Lower lobe of right lung (tissue), 2 donors: Measurements from ENCODE around the gene TMEM120B. TPM values are rescaled to one million over a fixed set of nuclear protein-coding genes. Genes with fewer than 3 reads are reported as not detected.

Experiments
- ATAC-seq, 2 donors: fragments of 200-7000 bp; cut with Tn5 transposase; one replicate each; pipeline ENCODE4 v1.9.1; 2020 to 2022; ENCODE audit warnings: mild to moderate bottlenecking in 2 of 2, moderate library complexity in 2 of 2
- DNase-seq: peaks from one replicate; pipeline ENCODE4 v3.0.0-alpha.2; 2020
- H3K27ac ChIP-seq: fragments of 200-600 bp; one replicate; pipeline ENCODE4 v1.8.0; 2022
- H3K27me3 ChIP-seq: fragments of 200-600 bp; one replicate; pipeline ENCODE4 v1.8.0; 2022; ENCODE audit warnings: low read depth
- H3K36me3 ChIP-seq: fragments of 200-600 bp; one replicate; pipeline ENCODE4 v1.8.0; 2022; ENCODE audit warnings: mild to moderate bottlenecking
- H3K4me1 ChIP-seq: fragments of 200-600 bp; one replicate; pipeline ENCODE4 v1.8.0; 2022
- H3K4me3 ChIP-seq: fragments of 200-600 bp; one replicate; pipeline ENCODE4 v1.8.0; 2022; ENCODE audit warnings: mild to moderate bottlenecking
- H3K9me3 ChIP-seq: fragments of 200-600 bp; one replicate; pipeline ENCODE4 v1.8.0; 2022
- intact Hi-C: fragments of 100-400 bp; cut with DNase I; formaldehyde crosslinking; loops from one replicate; pipeline ENCODE4 v1.11.0; 2022
- total RNA-seq: library from RNA; stranded (reverse); fragmentation: NEBNext Ultra II Directional; extraction: Animal tissue kit (Norgen Biotek cat#: 25700); gene quantifications from one replicate; pipeline ENCODE4 v1.2.1, GENCODE V29; 2021
- TF ChIP-seq, protein P1 (sequence below): fragments of 200-600 bp; IDR thresholded peaks from one replicate; pipeline ENCODE4 v1.8.0; 2022; ENCODE audit warnings: antibody characterized with exemption, mild to moderate bottlenecking
- donor health status: DM: no; HTN: yes; CAD: no; lungs with severe emphysema.

Gene TMEM120B
- total RNA-seq, 1 donor from 2014 or later = 13.4 TPM

DNA sequence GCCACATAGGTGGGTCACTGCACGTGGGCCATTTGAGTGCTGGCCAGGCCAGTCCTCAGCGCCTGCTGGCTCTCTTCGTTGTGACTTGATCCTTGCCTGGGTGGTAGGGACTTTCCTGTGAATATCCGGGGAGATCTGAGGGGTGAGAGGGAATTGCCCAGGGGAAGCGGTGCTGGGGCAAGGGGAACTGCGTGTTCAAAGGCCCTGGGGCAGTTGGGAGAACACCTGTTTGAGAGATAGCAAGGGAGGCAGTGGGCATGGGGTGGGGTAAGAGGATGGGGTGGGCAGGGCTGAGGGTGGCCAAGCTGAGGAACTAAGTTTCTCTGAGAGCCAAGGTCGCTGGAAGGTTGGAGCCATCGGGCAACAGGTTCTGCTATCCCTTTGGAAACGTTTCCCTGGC lies 116.3 kb downstream of the TMEM120B start:
- Histone ChIP-seq H3K4me3 (no peak overlapping the region), H3K27me3 (no peaks in the 10 kb centered on the region), H3K4me1 (no peaks in the 10 kb centered on the region), H3K9me3 (no peaks in the 10 kb centered on the region), H3K27ac (no peak overlapping the region), H3K36me3 (peaks cover 73% of the 10 kb centered on the region)
- no peak for ATAC-seq
- intact Hi-C loops = no loop called here
- DNase-seq = no peak
- TF ChIP-seq, protein P1, sequence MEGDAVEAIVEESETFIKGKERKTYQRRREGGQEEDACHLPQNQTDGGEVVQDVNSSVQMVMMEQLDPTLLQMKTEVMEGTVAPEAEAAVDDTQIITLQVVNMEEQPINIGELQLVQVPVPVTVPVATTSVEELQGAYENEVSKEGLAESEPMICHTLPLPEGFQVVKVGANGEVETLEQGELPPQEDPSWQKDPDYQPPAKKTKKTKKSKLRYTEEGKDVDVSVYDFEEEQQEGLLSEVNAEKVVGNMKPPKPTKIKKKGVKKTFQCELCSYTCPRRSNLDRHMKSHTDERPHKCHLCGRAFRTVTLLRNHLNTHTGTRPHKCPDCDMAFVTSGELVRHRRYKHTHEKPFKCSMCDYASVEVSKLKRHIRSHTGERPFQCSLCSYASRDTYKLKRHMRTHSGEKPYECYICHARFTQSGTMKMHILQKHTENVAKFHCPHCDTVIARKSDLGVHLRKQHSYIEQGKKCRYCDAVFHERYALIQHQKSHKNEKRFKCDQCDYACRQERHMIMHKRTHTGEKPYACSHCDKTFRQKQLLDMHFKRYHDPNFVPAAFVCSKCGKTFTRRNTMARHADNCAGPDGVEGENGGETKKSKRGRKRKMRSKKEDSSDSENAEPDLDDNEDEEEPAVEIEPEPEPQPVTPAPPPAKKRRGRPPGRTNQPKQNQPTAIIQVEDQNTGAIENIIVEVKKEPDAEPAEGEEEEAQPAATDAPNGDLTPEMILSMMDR = no peak

- no peak for ATAC-seq
Observed at GRCh38 chr12:121829250-121829918, 116.8 kb downstream of the TMEM120B start.

GRCh38 chr12:121830134-121830533 lies 117.6 kb downstream of the TMEM120B start:
- ATAC-seq (no peak), DNase-seq (no peak)
- no peak overlapping the region for H3K4me3 ChIP-seq
- no peaks in the 10 kb centered on the region for H3K4me1 ChIP-seq
- no peaks in the 10 kb centered on the region for H3K27me3 ChIP-seq
- intact Hi-C loops = no loop called here
- TF ChIP-seq, protein P1 = no peak
- H3K27ac ChIP-seq = no peak overlapping the region
- peaks cover 65% of the 10 kb centered on the region for H3K36me3 ChIP-seq
- no peaks in the 10 kb centered on the region for H3K9me3 ChIP-seq

More at GRCh38 chr12:121829250-121829918, 116.8 kb downstream of the TMEM120B start:
- Histone ChIP-seq H3K9me3 (no peaks in the 10 kb centered on the region), H3K36me3 (peaks cover 67% of the 10 kb centered on the region), H3K27ac (no peak overlapping the region), H3K27me3 (no peaks in the 10 kb centered on the region), H3K4me3 (no peak overlapping the region), H3K4me1 (no peaks in the 10 kb centered on the region)
- intact Hi-C loops = no loop called here
- no peak for DNase-seq
- TF ChIP-seq, protein P1 = no peak

DNA sequence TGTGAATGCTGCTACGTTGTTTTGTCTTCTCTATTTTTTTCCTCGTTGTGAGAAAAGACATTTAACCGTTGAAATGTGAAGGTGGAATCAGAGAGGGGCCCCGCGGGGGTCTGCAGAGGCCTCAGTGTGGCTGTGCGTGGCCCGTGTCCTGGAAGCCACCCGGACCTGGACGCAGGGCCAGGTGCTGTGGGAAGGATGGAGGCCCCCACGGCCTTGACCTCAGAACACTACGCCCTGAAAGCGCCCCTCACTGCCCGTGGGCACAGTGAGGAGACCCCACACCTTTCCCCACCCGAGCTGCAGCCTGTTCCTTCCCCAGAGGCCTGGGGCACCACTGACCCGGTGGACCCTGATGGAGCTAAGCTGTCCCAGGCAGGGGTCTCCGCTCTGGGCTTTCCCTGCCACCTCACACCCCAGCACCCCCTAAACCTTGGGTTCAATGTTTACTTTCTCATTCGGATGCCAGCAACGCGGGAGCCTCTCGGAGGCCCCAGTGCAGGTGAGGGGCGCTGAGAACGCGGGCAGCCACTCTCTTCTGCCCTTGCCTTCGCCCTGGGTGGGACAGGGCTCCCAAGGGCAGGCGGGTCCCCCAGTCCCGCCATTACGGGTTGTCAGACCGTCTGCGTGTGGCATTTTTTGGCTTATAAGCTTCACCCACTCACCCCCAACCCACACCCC lies 118.2 kb downstream of the TMEM120B start:
- H3K36me3 ChIP-seq = peaks cover 64% of the 10 kb centered on the region
- TF ChIP-seq, protein P1 = no peak
- H3K9me3 ChIP-seq = no peaks in the 10 kb centered on the region
- no peak overlapping the region for H3K4me3 ChIP-seq
- no peak overlapping the region for H3K27ac ChIP-seq
- no peaks in the 10 kb centered on the region for H3K27me3 ChIP-seq
- no peaks in the 10 kb centered on the region for H3K4me1 ChIP-seq
- DNase-seq (no peak), ATAC-seq (no peak)
- intact Hi-C loops = no loop called here

Other genes starting within 250 kb of the TMEM120B start
- gene KDM2B, start 131.7 kb upstream of the TMEM120B start, total RNA-seq = 36.8 TPM
- 39.0 TPM for gene ORAI1, start 86.2 kb upstream of the TMEM120B start, total RNA-seq
- 2.1 TPM for gene MORN3, start 43.1 kb upstream of the TMEM120B start, total RNA-seq
- 28.7 TPM for gene RHOF, start 80.9 kb downstream of the TMEM120B start, total RNA-seq
- gene SETD1B, start 91.3 kb downstream of the TMEM120B start, total RNA-seq = 19.7 TPM
- gene HPD, start 146.1 kb downstream of the TMEM120B start, total RNA-seq = 2.5 TPM
- gene PSMD9, start 176.0 kb downstream of the TMEM120B start, total RNA-seq = 36.6 TPM
- 8.2 TPM for gene CFAP251, start 205.8 kb downstream of the TMEM120B start, total RNA-seq